SJSA1 (cell line): ENCODE measurements around the gene CZIB. TPM values are rescaled to one million over a fixed set of nuclear protein-coding genes. Genes with fewer than 3 reads are reported as not detected.

Experiments
- DNase-seq, 2 experiments: peaks; one replicate each; pipeline ENCODE4 v3.0.0-alpha.2; 2015 to 2020; ENCODE audit warnings: low spot score in 2 of 2, low read depth in 1 of 2
- H3K27ac ChIP-seq: fragments of 250-450 bp; sonication (Bioruptor Pico); 2 replicates; pipeline ENCODE4 v1.5.1; 2020; ENCODE audit warnings: mild to moderate bottlenecking, moderate library complexity
- H3K27me3 ChIP-seq: fragments of 250-450 bp; sonication (Bioruptor Pico); replicated peaks from 2 replicates; pipeline ENCODE4 v1.5.1; 2020; ENCODE audit warnings: mild to moderate bottlenecking, moderate library complexity
- H3K36me3 ChIP-seq: fragments of 250-450 bp; sonication (Bioruptor Pico); 2 replicates; pipeline ENCODE4 v1.5.1; 2020; ENCODE audit warnings: mild to moderate bottlenecking
- H3K4me1 ChIP-seq: fragments of 250-450 bp; sonication (Bioruptor Pico); replicated peaks from 2 replicates; pipeline ENCODE4 v1.6.1; 2021; ENCODE audit warnings: mild to moderate bottlenecking
- H3K4me3 ChIP-seq: fragments of 250-450 bp; sonication (Bioruptor Pico); 2 replicates; pipeline ENCODE4 v1.5.1; 2020; ENCODE audit warnings: mild to moderate bottlenecking
- H3K9me3 ChIP-seq: fragments of 250-450 bp; sonication (Bioruptor Pico); replicated peaks from 2 replicates; pipeline ENCODE4 v1.5.1; 2020; ENCODE audit warnings: mild to moderate bottlenecking
- total RNA-seq: library from RNA; depleted of rRNA; stranded (reverse); fragments of >200 nt; shearing (Covaris generic); gene quantifications from 2 replicates; pipeline ENCODE4 v1.2.3, GENCODE V29; 2014; rRNA removed

CZIB gene
- 90.0 and 92.7 TPM in 2 replicates for total RNA-seq

- peaks cover 10% of the 10 kb centered on the region for H3K4me1 ChIP-seq
- no peaks in the 10 kb centered on the region for H3K9me3 ChIP-seq
- peak within 1 kb of the TSS; percentile 82 for H3K27ac ChIP-seq
- peaks cover 31% of the 10 kb centered on the region for H3K36me3 ChIP-seq
- no peaks in the 10 kb centered on the region for H3K27me3 ChIP-seq
- DNase-seq, result peak; percentile 92 to 93
- peak within 1 kb of the TSS; percentile 86 for H3K4me3 ChIP-seq
Observed at GRCh38 chr1:53220171-53220961, at the start of gene CZIB. Gene CZIB, minus strand, starts transcription at chr1:53220634. Its CDS starts 59 bp downstream, at chr1:53220575.

DNA sequence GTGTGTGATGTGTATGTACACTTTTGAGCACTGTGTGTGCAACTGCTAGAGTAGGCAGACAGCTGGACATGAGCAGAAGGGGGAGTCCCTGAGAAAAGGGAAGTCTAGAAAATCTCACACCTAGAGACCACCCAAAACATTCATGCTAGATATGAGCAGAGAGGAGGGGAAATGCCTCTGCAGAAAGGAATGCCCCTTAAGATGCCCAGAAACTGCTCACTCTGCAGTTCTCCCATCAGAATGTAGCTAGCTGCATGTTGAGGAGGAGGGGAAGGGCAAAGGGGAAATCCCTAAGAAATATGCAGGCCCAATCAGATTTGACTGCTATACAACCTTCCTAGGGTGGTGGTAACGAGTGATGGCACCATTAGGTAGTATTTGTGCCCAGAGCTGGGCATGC lies 49.7 kb upstream of the CZIB start:
- no peaks in the 10 kb centered on the region for H3K4me1 ChIP-seq
- peaks cover 32% of the 10 kb centered on the region for H3K36me3 ChIP-seq
- no peak for DNase-seq
- no peaks in the 10 kb centered on the region for H3K27me3 ChIP-seq
- H3K27ac ChIP-seq, result no peak overlapping the region
- no peaks in the 10 kb centered on the region for H3K9me3 ChIP-seq
- H3K4me3 ChIP-seq, result no peak overlapping the region

DNA sequence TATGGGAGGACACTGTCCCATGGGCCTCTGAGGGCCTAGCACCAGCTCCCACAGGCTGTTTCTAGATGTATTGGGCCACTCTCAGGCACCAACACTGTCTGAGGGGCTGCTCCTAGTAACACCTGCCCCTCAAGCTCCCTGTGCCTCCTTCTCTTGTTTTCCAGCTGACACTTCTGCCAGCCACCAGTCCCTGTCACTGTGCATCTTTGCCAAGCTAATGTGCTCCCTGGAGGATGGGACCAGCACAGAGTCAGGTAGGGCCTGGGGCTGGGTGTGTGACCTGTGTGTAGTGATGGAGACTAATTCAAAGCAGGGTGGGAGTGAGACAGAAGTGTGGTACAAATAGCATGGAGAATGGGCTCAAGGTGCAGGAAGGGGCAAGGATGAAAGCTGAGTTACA lies 47.3 kb upstream of the CZIB start:
- Histone ChIP-seq H3K4me3 (no peak overlapping the region), H3K9me3 (no peaks in the 10 kb centered on the region), H3K27ac (no peak overlapping the region), H3K27me3 (no peaks in the 10 kb centered on the region), H3K36me3 (peaks cover 48% of the 10 kb centered on the region), H3K4me1 (no peaks in the 10 kb centered on the region)
- DNase-seq, result no peak

GRCh38 chr1:53266038-53266437 lies 45.6 kb upstream of the CZIB start:
- no peak for DNase-seq
- Histone ChIP-seq H3K36me3 (peaks cover 56% of the 10 kb centered on the region), H3K4me3 (no peak overlapping the region), H3K4me1 (no peaks in the 10 kb centered on the region), H3K27ac (no peak overlapping the region), H3K9me3 (no peaks in the 10 kb centered on the region), H3K27me3 (no peaks in the 10 kb centered on the region)

- Histone ChIP-seq H3K36me3 (peaks cover 57% of the 10 kb centered on the region), H3K4me3 (no peak overlapping the region), H3K9me3 (no peaks in the 10 kb centered on the region), H3K4me1 (no peaks in the 10 kb centered on the region), H3K27me3 (no peaks in the 10 kb centered on the region), H3K27ac (no peak overlapping the region)
- DNase-seq, result no peak
Observed at GRCh38 chr1:53265581-53265980, 45.1 kb upstream of the CZIB start.

- Histone ChIP-seq H3K36me3 (peaks cover 62% of the 10 kb centered on the region), H3K4me3 (no peak overlapping the region), H3K9me3 (no peaks in the 10 kb centered on the region), H3K27me3 (no peaks in the 10 kb centered on the region), H3K4me1 (no peaks in the 10 kb centered on the region), H3K27ac (no peak overlapping the region)
- no peak for DNase-seq
Observed at GRCh38 chr1:53264048-53264447, 43.6 kb upstream of the CZIB start.

DNA sequence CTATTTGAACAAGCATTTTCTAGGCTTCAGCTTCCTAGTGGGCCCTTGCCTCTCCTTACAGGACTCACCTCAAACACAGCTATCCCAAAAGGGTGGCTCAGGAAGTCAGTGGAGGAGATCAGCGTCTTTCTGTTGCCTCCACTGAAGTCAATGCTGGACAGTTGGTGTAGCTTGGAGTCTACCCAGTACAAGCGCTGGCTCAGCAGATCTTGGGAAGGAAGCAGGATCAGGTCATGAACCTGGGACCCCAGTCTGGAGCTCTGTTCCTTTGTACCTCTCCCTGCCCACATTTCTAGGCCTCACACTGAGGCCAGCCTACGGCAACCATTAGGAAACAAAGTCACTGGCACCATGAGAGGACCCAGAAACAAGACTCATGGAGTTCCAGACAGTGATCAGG lies 41.6 kb upstream of the CZIB start:
- no peak for DNase-seq
- no peaks in the 10 kb centered on the region for H3K9me3 ChIP-seq

DNA sequence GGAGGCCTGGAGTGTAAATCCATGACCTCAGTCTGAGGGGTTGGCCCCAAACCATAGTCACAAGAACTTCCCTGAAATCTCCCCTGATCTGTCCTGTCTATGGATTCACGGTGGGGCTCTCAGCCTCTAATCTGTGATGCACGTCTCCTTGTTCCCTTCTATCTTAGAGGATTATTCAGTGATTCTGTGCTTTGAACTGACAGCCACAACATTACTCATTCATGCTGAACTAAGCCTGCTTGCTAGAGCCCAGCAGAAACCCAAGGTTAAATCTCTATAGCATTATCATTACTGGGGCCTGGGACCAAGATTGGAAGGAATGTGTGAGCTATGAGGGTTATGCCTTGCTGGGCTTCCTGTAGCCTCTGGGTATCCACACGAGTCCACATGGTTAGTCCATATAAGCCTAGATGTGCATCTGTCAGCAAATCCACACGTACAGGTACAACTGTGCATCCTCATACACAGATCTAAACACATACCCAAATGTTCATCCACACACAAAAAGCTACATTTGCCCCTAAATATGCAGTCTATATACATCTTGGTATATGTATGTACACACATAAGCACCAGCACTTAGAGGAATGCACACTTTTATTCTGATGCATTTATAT lies 40.3 kb upstream of the CZIB start:
- H3K9me3 ChIP-seq, result no peaks in the 10 kb centered on the region
- no peaks in the 10 kb centered on the region for H3K4me1 ChIP-seq
- peaks cover 69% of the 10 kb centered on the region for H3K36me3 ChIP-seq
- no peak overlapping the region for H3K27ac ChIP-seq
- H3K27me3 ChIP-seq, result no peaks in the 10 kb centered on the region
- no peak overlapping the region for H3K4me3 ChIP-seq
- DNase-seq, result no peak

More for the DNA sequence above, 41.6 kb upstream of the CZIB start:
- H3K27me3 ChIP-seq, result no peaks in the 10 kb centered on the region
- no peaks in the 10 kb centered on the region for H3K4me1 ChIP-seq
- H3K4me3 ChIP-seq, result no peak overlapping the region
- peaks cover 65% of the 10 kb centered on the region for H3K36me3 ChIP-seq
- H3K27ac ChIP-seq, result no peak overlapping the region

DNA sequence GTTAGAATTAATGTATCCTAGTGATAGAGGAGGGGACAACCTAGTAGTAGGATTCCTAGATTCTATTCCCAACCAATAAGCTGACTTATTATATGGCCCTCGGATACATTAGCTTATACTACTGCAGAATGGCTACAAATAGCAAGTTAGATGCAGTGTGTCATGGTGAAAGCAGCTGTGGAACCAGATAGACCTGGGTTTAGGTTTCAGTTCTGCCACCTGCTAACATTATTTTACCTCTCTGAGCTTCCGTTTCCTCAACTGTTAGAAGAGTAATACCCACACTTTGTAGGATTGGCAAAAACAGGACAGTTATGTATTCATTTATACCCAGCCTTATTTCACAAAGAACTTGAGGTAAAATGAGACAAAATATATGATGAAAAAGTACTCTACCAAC lies 39.5 kb upstream of the CZIB start:
- Histone ChIP-seq H3K4me1 (no peaks in the 10 kb centered on the region), H3K9me3 (no peaks in the 10 kb centered on the region), H3K27me3 (no peaks in the 10 kb centered on the region), H3K27ac (no peak overlapping the region), H3K36me3 (peaks cover 68% of the 10 kb centered on the region), H3K4me3 (no peak overlapping the region)
- no peak for DNase-seq

- Histone ChIP-seq H3K4me1 (no peaks in the 10 kb centered on the region), H3K27ac (no peak overlapping the region), H3K4me3 (no peak overlapping the region), H3K36me3 (peaks cover 59% of the 10 kb centered on the region), H3K9me3 (no peaks in the 10 kb centered on the region), H3K27me3 (no peaks in the 10 kb centered on the region)
- DNase-seq, result no peak
Observed at GRCh38 chr1:53258216-53258615, 37.8 kb upstream of the CZIB start.

DNA sequence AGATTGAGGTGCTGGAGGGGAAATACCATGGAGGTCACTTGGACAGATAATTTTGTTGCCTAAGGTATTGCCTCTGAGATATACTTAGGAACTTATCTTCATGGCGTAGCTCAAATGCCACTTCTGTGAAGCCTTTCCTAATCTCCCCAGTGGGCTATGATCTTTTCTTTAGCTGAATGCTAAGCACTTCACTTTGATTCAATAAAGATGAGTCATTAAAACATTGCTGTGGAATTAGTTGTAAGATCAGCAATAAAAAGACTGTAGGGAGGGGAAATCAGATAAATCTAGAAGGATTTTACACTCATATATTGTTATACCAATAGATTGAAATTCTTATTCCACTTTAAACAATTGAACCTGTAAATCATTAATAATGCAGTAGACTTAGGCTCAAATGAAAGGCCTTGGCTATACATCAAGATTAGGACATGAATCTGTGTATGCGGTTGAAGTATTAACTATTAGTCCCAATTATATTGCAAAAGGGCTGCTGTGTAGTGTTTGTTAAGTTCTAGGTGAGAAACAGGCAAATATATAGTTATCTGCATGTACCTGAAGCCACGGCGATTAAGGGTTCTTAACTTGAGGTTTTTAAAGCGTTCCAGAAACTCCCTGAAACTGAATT lies 37.1 kb upstream of the CZIB start:
- no peaks in the 10 kb centered on the region for H3K4me1 ChIP-seq
- no peaks in the 10 kb centered on the region for H3K27me3 ChIP-seq
- no peak overlapping the region for H3K4me3 ChIP-seq
- H3K9me3 ChIP-seq, result no peaks in the 10 kb centered on the region
- no peak overlapping the region for H3K27ac ChIP-seq
- H3K36me3 ChIP-seq, result peaks cover 53% of the 10 kb centered on the region
- DNase-seq, result no peak

DNA sequence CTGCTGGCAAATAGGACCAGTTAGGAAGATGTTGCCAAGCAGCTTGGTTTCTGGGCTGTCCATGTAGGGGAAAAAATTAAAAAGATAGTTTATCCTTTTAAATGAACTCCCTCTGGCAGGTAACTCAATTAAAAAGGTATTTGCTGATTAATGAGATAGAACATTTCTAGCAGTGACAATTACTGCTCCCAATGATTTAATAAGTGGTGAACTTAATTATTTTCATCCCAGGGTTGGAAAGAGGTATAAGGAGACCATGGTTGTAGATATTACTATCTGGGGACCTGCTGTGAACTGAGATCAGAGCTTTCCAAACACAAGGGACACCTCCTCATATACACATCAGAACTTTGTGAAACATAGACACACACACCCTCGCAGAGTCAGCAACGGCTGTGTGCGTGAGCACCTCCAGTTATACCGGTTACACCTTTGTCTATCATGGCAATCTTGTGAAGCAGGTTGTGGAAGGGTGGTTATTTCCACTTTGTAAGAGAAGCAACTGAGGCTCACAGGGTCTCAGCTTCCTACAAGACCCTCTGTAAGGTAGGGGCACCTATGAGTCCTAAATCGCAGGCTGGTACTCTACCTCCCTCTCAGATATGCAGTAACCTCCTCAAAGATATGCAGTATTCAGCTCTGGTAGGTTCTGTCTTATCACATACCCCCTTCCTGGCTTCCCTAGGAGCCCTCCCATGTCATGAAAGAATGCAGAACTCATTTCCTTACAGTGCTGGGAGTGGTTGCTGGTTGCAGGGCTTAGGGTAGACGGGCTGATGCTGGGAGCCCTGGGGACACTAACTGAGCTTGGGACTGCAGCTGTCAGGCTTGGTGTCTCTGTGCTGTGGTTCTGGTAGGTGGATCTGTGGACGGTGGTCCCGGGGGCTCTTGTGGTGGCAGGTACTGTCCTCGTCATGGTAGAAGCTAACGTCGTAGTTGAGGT lies 36.3 kb upstream of the CZIB start:
- no peak for DNase-seq
- H3K27ac ChIP-seq, result no peak overlapping the region
- no peaks in the 10 kb centered on the region for H3K9me3 ChIP-seq
- H3K4me1 ChIP-seq, result no peaks in the 10 kb centered on the region
- H3K27me3 ChIP-seq, result no peaks in the 10 kb centered on the region
- H3K36me3 ChIP-seq, result peaks cover 47% of the 10 kb centered on the region
- H3K4me3 ChIP-seq, result no peak overlapping the region

DNA sequence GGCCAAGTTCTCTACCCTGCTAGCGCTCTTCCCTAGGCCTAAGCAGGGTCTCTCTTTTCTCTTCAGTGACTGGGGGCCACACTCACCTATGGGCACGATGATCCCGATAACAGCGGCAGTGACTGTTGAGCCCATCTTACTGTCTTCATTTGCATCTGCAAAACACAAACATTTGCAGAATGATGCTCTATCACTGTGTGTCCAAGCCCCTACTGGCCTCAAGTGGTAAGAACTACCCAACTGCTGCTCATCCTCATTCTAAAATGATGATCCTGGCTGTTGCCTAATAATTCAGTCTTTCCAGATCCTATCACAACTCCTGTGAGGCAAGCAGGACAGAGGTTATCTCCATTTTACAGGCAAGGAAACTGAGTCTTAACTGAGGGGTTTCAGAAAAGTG lies 34.6 kb upstream of the CZIB start:
- Histone ChIP-seq H3K4me1 (no peaks in the 10 kb centered on the region), H3K9me3 (no peaks in the 10 kb centered on the region), H3K4me3 (no peak overlapping the region), H3K27ac (no peak overlapping the region), H3K36me3 (peaks cover 30% of the 10 kb centered on the region), H3K27me3 (no peaks in the 10 kb centered on the region)
- no peak for DNase-seq
